Panc1 (cell line): ENCODE measurements around the gene WDR33.

Experiments used
- CTCF ChIP-seq: fragments of 450-650 bp; IDR thresholded peaks from 2 replicates; pipeline ENCODE4 v1.5.1; 2017; ENCODE audit warnings: mild to moderate bottlenecking
- POLR2AphosphoS5 ChIP-seq: IDR thresholded peaks from 2 replicates; pipeline ENCODE4 v1.6.1; 2012; ENCODE audit warnings: mild to moderate bottlenecking, low read depth, low read length, moderate library complexity

- no peak for TF ChIP-seq POLR2AphosphoS5
- no peak for TF ChIP-seq CTCF
Observed at GRCh38 chr2:127771756-127772155, 39.2 kb downstream of the WDR33 start.
